GM21825 (cell line): ENCODE measurements around the gene ATP4B.
"Not testable (repeated sequence)": the region's sequence is repeated elsewhere in the genome, so short reads cannot be mapped to it uniquely, and the experiment has no call there.

Source experiments
- ATAC-seq: cut with Tn5 transposase; IDR thresholded peaks from one replicate; pipeline ENCODE4 v1.9.1; 2021; ENCODE audit warnings: mild to moderate bottlenecking, moderate library complexity; ENCODE audit not compliant: unreplicated experiment

ATP4B gene

GRCh38 chr13:113625965-113626721 is 31.9 kb downstream of the ATP4B start:
- ATAC-seq, result no peak

- ATAC-seq, result not testable (repeated sequence)
Observed at GRCh38 chr13:113624640-113625304, 33.2 kb downstream of the ATP4B start.

GRCh38 chr13:113624235-113624587 is 33.8 kb downstream of the ATP4B start:
- no peak for ATAC-seq

GRCh38 chr13:113623491-113624234 is 34.3 kb downstream of the ATP4B start:
- ATAC-seq, result no peak

- no peak for ATAC-seq
Observed at GRCh38 chr13:113622791-113623490, 35.1 kb downstream of the ATP4B start.

GRCh38 chr13:113621986-113622550 is 35.9 kb downstream of the ATP4B start:
- ATAC-seq, result not testable (repeated sequence)

GRCh38 chr13:113621498-113621897 is 36.5 kb downstream of the ATP4B start:
- ATAC-seq, result not testable (repeated sequence)

GRCh38 chr13:113621046-113621445 is 37.0 kb downstream of the ATP4B start:
- ATAC-seq, result no peak

GRCh38 chr13:113620036-113620796 is 37.8 kb downstream of the ATP4B start:
- ATAC-seq, result no peak

GRCh38 chr13:113618455-113618854 is 39.5 kb downstream of the ATP4B start:
- ATAC-seq, result no peak

GRCh38 chr13:113617961-113618360 is 40.0 kb downstream of the ATP4B start:
- ATAC-seq, result no peak

- no peak for ATAC-seq
Observed at GRCh38 chr13:113616991-113617749, 40.8 kb downstream of the ATP4B start.

GRCh38 chr13:113616281-113616906 is 41.6 kb downstream of the ATP4B start:
- no peak for ATAC-seq

- no peak for ATAC-seq
Observed at GRCh38 chr13:113613789-113614379, 44.1 kb downstream of the ATP4B start.

- no peak for ATAC-seq
Observed at GRCh38 chr13:113612607-113613006, 45.4 kb downstream of the ATP4B start.

- no peak for ATAC-seq
Observed at GRCh38 chr13:113611996-113612395, 46.0 kb downstream of the ATP4B start.

- ATAC-seq, result no peak
Observed at GRCh38 chr13:113610266-113610665, 47.7 kb downstream of the ATP4B start.

- ATAC-seq, result no peak
Observed at GRCh38 chr13:113609616-113610015, 48.4 kb downstream of the ATP4B start.
